A549 (cell line): ENCODE measurements around the gene TRIOBP. TPM values are rescaled to one million over a fixed set of nuclear protein-coding genes. Genes with fewer than 3 reads are reported as not detected.

ENCODE experiments used
- ATAC-seq, 2 experiments: fragments of 200-7000 bp in 1 of 2; fragments of >200 bp in 1 of 2; cut with Nextera tagmentation in 1 of 2; cut with Tn5 transposase in 1 of 2; 3 replicates each; pipeline versions ENCODE4 v1.8.0 to v1.9.1; 2018 to 2020; ENCODE audit warnings: mild to moderate bottlenecking in 1 of 2, moderate library complexity in 1 of 2
- CTCF ChIA-PET: fragments of 300-600 bp; sonication (Branson Sonifier 250); formaldehyde crosslinking; extraction: SDS; loops from one replicate; lab custom pipeline; 2021; ENCODE audit warnings: antibody characterized with exemption, inconsistent platforms; lab: Yijun Ruan, JAX
- POLR2A ChIA-PET: fragments of 350-600 bp; formaldehyde crosslinking; extraction: SDS; loops from one replicate; lab custom pipeline; 2021; ENCODE audit warnings: antibody characterized with exemption, inconsistent platforms; lab: Yijun Ruan, JAX
- DNase-seq, 2 experiments: peaks; one replicate each; pipeline versions ENCODE4 v3.0.0 to v3.0.0-alpha.2; 2011 to 2016; ENCODE audit warnings: low read depth in 1 of 2, low spot score in 1 of 2
- FAIRE-seq: peaks from 2 replicates; lab custom pipeline; 2011; peaks lifted over from hg19 to GRCh38; lab: Jason Lieb, UNC
- H3K27ac ChIP-seq, 2 experiments: fragments of >200 bp; sonication (Bioruptor Twin); formaldehyde crosslinking; 3 replicates each; pipeline ENCODE4 v1.5.1; 2016 to 2017
- H3K4me1 ChIP-seq: fragments of >200 bp; sonication (Bioruptor Twin); formaldehyde crosslinking; 3 replicates; pipeline ENCODE4 v1.6.1; 2016
- H3K4me2 ChIP-seq: fragments of >200 bp; sonication (Bioruptor Twin); formaldehyde crosslinking; 3 replicates; pipeline ENCODE4 v1.6.1; 2016
- H3K4me3 ChIP-seq: fragments of >200 bp; sonication (Bioruptor Twin); formaldehyde crosslinking; 3 replicates; pipeline ENCODE4 v1.5.1; 2016
- H3K9me3 ChIP-seq: fragments of >200 bp; sonication (Bioruptor Twin); formaldehyde crosslinking; 3 replicates; pipeline ENCODE4 v1.6.1; 2016
- BHLHE40 ChIP-seq: IDR thresholded peaks from 2 replicates; pipeline ENCODE4 v1.6.1; 2012; ENCODE audit warnings: low read depth, low read length, inconsistent platforms
- CBX8 ChIP-seq: fragments of 200-600 bp; sonication (generic); IDR thresholded peaks from 2 replicates; pipeline ENCODE4 v1.6.1; 2016
- CEBPB ChIP-seq, 2 experiments: fragments of >200 bp in 1 of 2; sonication (Bioruptor Twin) in 1 of 2; formaldehyde crosslinking in 1 of 2; IDR thresholded peaks; 2 replicates each; pipeline ENCODE4 v1.6.1; 2012 to 2016
- CHD2 ChIP-seq: fragments of 150-350 bp; IDR thresholded peaks from 2 replicates; pipeline ENCODE4 v1.6.1; 2014; ENCODE audit warnings: low read length; ENCODE audit not compliant: partially characterized antibody
- CHD4 ChIP-seq: fragments of 200-600 bp; sonication (generic); IDR thresholded peaks from 2 replicates; pipeline ENCODE4 v1.6.1; 2016; ENCODE audit warnings: antibody characterized with exemption, mild to moderate bottlenecking, borderline replicate concordance
- EHF ChIP-seq: fragments of 250-450 bp; sonication (Bioruptor Pico); IDR thresholded peaks from 2 replicates; pipeline ENCODE4 v1.5.0; 2020; ENCODE audit warnings: mild to moderate bottlenecking
- ELK1 ChIP-seq: fragments of 150-350 bp; IDR thresholded peaks from 2 replicates; pipeline ENCODE4 v1.6.1; 2014; ENCODE audit warnings: low read depth, mild to moderate bottlenecking, low read length
- ESRRA ChIP-seq: fragments of 150-350 bp; IDR thresholded peaks from 2 replicates; pipeline ENCODE4 v1.6.1; 2014; ENCODE audit warnings: mild to moderate bottlenecking, low read length, borderline replicate concordance
- GATA3 ChIP-seq: IDR thresholded peaks from 2 replicates; pipeline ENCODE4 v1.6.1; 2012; ENCODE audit warnings: borderline replicate concordance
- HEYL ChIP-seq: fragments of 250-450 bp; sonication (Bioruptor Pico); IDR thresholded peaks from 2 replicates; pipeline ENCODE4 v1.8.0; 2021; ENCODE audit warnings: mild to moderate bottlenecking, moderate library complexity
- HOXA7 ChIP-seq: fragments of 250-450 bp; sonication (Bioruptor Pico); IDR thresholded peaks from 2 replicates; pipeline ENCODE4 v1.5.0; 2020; ENCODE audit warnings: mild to moderate bottlenecking, moderate library complexity
- HOXB5 ChIP-seq: fragments of 250-450 bp; sonication (Bioruptor Pico); IDR thresholded peaks from 2 replicates; pipeline ENCODE4 v1.5.0; 2020; ENCODE audit warnings: mild to moderate bottlenecking, moderate library complexity
- KDM1A ChIP-seq: fragments of 200-600 bp; sonication (generic); IDR thresholded peaks from 2 replicates; pipeline ENCODE4 v1.6.1; 2016; ENCODE audit warnings: low read depth, mild to moderate bottlenecking
- MAFK ChIP-seq: fragments of 450-650 bp; IDR thresholded peaks from 2 replicates; pipeline ENCODE4 v1.6.1; 2014; ENCODE audit not compliant: partially characterized antibody
- MYC ChIP-seq: IDR thresholded peaks from 2 replicates; pipeline ENCODE4 v1.6.1; 2012; ENCODE audit warnings: mild to moderate bottlenecking, inconsistent platforms, low read length, improper control_type of control experiment, borderline replicate concordance
- NFE2L2 ChIP-seq: fragments of 150-350 bp; conservative IDR thresholded peaks from 2 replicates; pipeline ENCODE4 v1.6.1; 2014; ENCODE audit warnings: low read length
- NPAS2 ChIP-seq: fragments of 250-450 bp; sonication (Bioruptor Pico); IDR thresholded peaks from 2 replicates; pipeline ENCODE4 v1.8.0; 2022; ENCODE audit warnings: mild to moderate bottlenecking, moderate library complexity, borderline replicate concordance
- NR3C1 ChIP-seq: fragments of >200 bp; sonication (Bioruptor Twin); formaldehyde crosslinking; IDR thresholded peaks from 3 replicates; pipeline ENCODE4 v1.6.1; 2017
- PHF8 ChIP-seq: fragments of 200-600 bp; sonication (generic); IDR thresholded peaks from 2 replicates; pipeline ENCODE4 v1.6.1; 2016; ENCODE audit warnings: low read depth, mild to moderate bottlenecking, antibody characterized with exemption, moderate library complexity, borderline replicate concordance
- RARB ChIP-seq: fragments of 250-450 bp; sonication (Bioruptor Pico); IDR thresholded peaks from 2 replicates; pipeline ENCODE4 v1.8.0; 2021; ENCODE audit warnings: mild to moderate bottlenecking, moderate library complexity
- RFX5 ChIP-seq: fragments of 450-650 bp; IDR thresholded peaks from 2 replicates; pipeline ENCODE4 v1.7.1; 2014; ENCODE audit warnings: antibody characterized with exemption, mild to moderate bottlenecking, moderate library complexity
- RNF2 ChIP-seq: fragments of 200-600 bp; sonication (generic); IDR thresholded peaks from 2 replicates; pipeline ENCODE4 v1.6.1; 2016; ENCODE audit warnings: low read depth, mild to moderate bottlenecking, antibody characterized with exemption, moderate library complexity, borderline replicate concordance
- SREBF2 ChIP-seq: fragments of 450-650 bp; IDR thresholded peaks from 2 replicates; pipeline ENCODE4 v1.6.1; 2014; ENCODE audit warnings: mild to moderate bottlenecking, moderate library complexity
- TFCP2L1 ChIP-seq: fragments of 250-450 bp; sonication (Bioruptor Pico); IDR thresholded peaks from 2 replicates; pipeline ENCODE4 v1.5.0; 2021; ENCODE audit warnings: mild to moderate bottlenecking
- TP53 ChIP-seq: fragments of 250-450 bp; sonication (Bioruptor Pico); IDR thresholded peaks from 2 replicates; pipeline ENCODE4 v1.5.0; 2021; ENCODE audit warnings: mild to moderate bottlenecking, moderate library complexity
- ZC3H11A ChIP-seq: fragments of 450-650 bp; IDR thresholded peaks from 2 replicates; pipeline ENCODE4 v1.6.1; 2014; ENCODE audit warnings: antibody characterized with exemption, mild to moderate bottlenecking
- ZFP36 ChIP-seq: fragments of 450-650 bp; IDR thresholded peaks from 2 replicates; pipeline ENCODE4 v1.6.1; 2014; ENCODE audit warnings: borderline replicate concordance; ENCODE audit not compliant: partially characterized antibody
- ZSCAN20 ChIP-seq: fragments of 250-450 bp; sonication (Bioruptor Pico); IDR thresholded peaks from 2 replicates; pipeline ENCODE4 v1.8.0; 2022; ENCODE audit warnings: mild to moderate bottlenecking, moderate library complexity
- WGBS: methylation state at CpG from one replicate; pipeline ENCODE4 v1.1.6; 2017; ENCODE audit errors: missing lambda C conversion rate; 5-methylcytosine and 5-hydroxymethylcytosine counted together
- polyA plus RNA-seq, 4 experiments: library from polyadenylated mRNA; depleted of rRNA in 3 of 4; stranded (reverse); fragments of >200 nt; fragmentation: RNase III in 1 of 4; extraction: RNeasy Plus Mini Kit Qiagen cat#74134 plus additional on column Dnase treatment in 1 of 4; gene quantifications; 2 replicates in 3 of 4; 3 replicates in 1 of 4; pipeline ENCODE4 v1.2.3, GENCODE V29; 2011 to 2017
- TF ChIP-seq, protein P1 (sequence below): IDR thresholded peaks from 2 replicates; pipeline ENCODE4 v1.6.1; 2012
- TF ChIP-seq, protein P2 (sequence below): fragments of 450-650 bp; IDR thresholded peaks from 2 replicates; pipeline ENCODE4 v1.6.1; 2014; ENCODE audit warnings: antibody characterized with exemption

TRIOBP gene
- polyA plus RNA-seq, 2 of the 4 experiments (the other 2 are of a cell fraction): 15.7 to 26.0 TPM

DNA sequence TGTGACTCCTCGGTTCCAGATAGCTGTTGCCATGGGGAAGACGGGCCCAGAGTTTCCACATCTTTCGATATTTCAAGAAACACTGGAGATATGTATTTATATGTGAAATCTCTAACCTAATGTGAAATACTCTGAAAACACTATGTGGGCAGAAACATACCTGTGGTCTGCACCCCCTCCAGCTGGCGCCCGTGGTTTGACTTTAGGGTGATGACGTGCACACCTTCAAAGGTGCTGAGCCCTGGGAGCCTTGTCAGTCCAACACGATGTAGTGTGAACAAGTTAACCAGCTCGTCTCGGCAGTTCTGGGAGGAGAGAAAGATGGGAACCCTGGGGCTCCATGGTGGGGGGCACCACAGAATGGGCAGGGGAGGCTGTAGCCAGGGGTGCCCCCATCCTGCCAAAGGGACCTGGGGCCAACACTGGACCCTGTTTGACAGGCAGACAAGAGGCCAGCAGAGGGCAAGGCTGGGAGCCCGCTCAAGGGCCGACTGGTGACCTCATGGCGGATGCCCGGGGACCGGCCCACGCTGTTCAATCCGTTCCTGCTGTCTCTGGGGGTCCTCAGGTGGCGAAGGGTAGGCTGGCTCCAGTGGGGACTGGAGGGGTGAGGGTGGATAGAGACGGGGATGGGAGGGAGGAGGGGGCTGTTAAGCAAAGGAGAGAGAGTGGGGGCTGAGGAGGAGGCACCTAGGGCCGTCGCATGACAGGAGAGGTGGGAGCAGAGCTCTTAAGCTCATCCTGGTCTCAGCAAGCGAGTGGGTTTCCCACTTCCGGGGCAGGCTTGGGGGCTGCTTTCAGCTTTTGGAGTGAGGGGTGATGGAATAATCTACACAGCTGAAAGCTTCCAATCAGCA is 43.8 kb downstream of the TRIOBP start:
- Histone ChIP-seq H3K4me2 (peak overlapping the region; percentile 60), H3K4me3 (no peak overlapping the region), H3K9me3 (no peaks in the 10 kb centered on the region), H3K4me1 (peaks cover 47% of the 10 kb centered on the region), H3K27ac (peak overlapping the region; percentile 49 to 100; a peak in 5 of 6 replicates)
- WGBS: 89% methylated on average over 19 of the region's 22 CpGs
- ATAC-seq: no peak
- TF ChIP-seq TFCP2L1 (CRISPR knock-in tag) (no peak), RNF2 (no peak), NFE2L2 (no peak), CHD4 (no peak), ZC3H11A (no peak), EHF (no peak), HEYL (CRISPR knock-in tag) (no peak), PHF8 (no peak), NPAS2 (CRISPR knock-in tag) (no peak), NR3C1 (no peak), SREBF2 (no peak), CBX8 (no peak), HOXB5 (no peak), HOXA7 (no peak), RARB (CRISPR knock-in tag) (no peak), ZSCAN20 (CRISPR knock-in tag) (no peak), MYC (no peak), TP53 (CRISPR knock-in tag) (no peak)
- TF ChIP-seq, protein P1, sequence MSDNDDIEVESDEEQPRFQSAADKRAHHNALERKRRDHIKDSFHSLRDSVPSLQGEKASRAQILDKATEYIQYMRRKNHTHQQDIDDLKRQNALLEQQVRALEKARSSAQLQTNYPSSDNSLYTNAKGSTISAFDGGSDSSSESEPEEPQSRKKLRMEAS: no peak
- TF ChIP-seq, protein P2, sequence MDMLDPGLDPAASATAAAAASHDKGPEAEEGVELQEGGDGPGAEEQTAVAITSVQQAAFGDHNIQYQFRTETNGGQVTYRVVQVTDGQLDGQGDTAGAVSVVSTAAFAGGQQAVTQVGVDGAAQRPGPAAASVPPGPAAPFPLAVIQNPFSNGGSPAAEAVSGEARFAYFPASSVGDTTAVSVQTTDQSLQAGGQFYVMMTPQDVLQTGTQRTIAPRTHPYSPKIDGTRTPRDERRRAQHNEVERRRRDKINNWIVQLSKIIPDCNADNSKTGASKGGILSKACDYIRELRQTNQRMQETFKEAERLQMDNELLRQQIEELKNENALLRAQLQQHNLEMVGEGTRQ: no peak
- no peak for DNase-seq
- POLR2A ChIA-PET: interaction anchor here (1.1 kb wide), 1 partner anchor 55 kb away, joined by 3 read pairs; the partner anchor contains the start of gene NOL12
- FAIRE-seq: no peak
- CTCF ChIA-PET: interaction anchor here (0.7 to 1.2 kb wide), 5 partner anchors 10 to 148 kb away, joined by 3 to 4 read pairs (median 3); no protein-coding TSS in a partner anchor

- peak overlapping the region; percentile 60 to 100; a peak in 5 of 6 replicates for H3K27ac ChIP-seq
- peak; percentile 35 to 75 for DNase-seq
- peak overlapping the region; percentile 60 for H3K4me2 ChIP-seq
- TF ChIP-seq MYC: no peak
- no peak for TF ChIP-seq RFX5
- TF ChIP-seq ZFP36: no peak
- no peak for TF ChIP-seq ESRRA
- TF ChIP-seq, protein P1: no peak
- no peak for TF ChIP-seq RNF2
- TF ChIP-seq MAFK: no peak
- peak; percentile 59 to 83; a peak in 3 of 4 replicates for TF ChIP-seq CEBPB (IDR thresholded peaks at IDR 0.05)
- no peak for TF ChIP-seq GATA3
- peak; percentile 65; the same call in 1 of the 2 replicates for TF ChIP-seq KDM1A
- TF ChIP-seq ELK1: no peak
- no peak for TF ChIP-seq BHLHE40
- TF ChIP-seq CHD2: no peak
- no peak for TF ChIP-seq HOXB5
- H3K4me1 ChIP-seq: peaks cover 47% of the 10 kb centered on the region
- H3K4me3 ChIP-seq: no peak overlapping the region
- FAIRE-seq: no peak
- POLR2A ChIA-PET: interaction anchor here (1.1 kb wide), 1 partner anchor 55 kb away, joined by 3 read pairs; the partner anchor contains the start of gene NOL12
- CTCF ChIA-PET: interaction anchor here (0.7 to 1.2 kb wide), 4 partner anchors 11 to 149 kb away, joined by 3 read pairs; no protein-coding TSS in a partner anchor
- 59% methylated on average over 8 of the region's 9 CpGs for WGBS
- H3K9me3 ChIP-seq: no peaks in the 10 kb centered on the region
- ATAC-seq: peak; percentile 6 to 14; a peak in 3 of 6 replicates
Observed at GRCh38 chr22:37741312-37741795, 44.5 kb downstream of the TRIOBP start.
